ENCODE data around the gene CTSW.
A peak's percentile ranks its signal among the peaks of the same experiment; 100 is the strongest.

CTSW gene

DNA sequence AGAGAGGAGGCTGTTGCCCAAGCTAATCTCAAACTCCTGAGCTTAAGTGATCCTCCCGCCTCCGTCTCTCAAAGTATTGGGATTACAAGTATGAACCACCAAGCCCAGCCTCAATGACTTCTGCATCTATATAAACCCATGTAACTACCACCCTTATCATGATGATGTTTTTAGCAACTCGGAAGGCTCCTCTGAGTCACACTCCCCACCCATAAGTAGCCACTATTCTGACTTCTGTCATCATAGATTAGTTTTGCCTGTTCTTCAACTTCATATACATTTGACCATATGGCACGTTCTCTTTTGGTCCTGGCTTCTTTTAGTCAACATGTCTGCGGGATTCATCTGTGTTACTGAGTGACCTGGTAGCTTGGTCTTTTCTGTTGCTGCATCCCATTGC, 27.0 kb downstream of the CTSW start:
- peak; percentile 89 for DNase-seq

DNA sequence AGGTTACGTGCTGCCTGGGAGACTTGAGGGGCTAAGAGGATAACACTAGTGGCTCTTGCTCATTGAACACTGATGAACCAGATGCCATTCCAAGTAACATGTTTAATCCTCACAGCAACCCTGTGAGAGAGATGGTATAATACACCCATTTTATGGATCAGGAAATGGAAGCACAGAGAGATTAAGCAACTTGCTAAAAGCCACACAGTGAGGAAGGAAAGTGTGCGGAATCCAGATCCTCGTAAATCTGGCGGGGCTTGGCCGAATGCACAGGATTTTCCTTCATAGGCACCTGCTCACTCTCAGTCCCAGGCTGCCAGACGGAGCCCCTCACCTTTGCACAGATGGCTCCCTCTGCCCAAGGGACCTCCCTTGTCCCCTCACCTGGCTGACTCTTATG, 28.2 kb downstream of the CTSW start:
- no peak for DNase-seq

DNA sequence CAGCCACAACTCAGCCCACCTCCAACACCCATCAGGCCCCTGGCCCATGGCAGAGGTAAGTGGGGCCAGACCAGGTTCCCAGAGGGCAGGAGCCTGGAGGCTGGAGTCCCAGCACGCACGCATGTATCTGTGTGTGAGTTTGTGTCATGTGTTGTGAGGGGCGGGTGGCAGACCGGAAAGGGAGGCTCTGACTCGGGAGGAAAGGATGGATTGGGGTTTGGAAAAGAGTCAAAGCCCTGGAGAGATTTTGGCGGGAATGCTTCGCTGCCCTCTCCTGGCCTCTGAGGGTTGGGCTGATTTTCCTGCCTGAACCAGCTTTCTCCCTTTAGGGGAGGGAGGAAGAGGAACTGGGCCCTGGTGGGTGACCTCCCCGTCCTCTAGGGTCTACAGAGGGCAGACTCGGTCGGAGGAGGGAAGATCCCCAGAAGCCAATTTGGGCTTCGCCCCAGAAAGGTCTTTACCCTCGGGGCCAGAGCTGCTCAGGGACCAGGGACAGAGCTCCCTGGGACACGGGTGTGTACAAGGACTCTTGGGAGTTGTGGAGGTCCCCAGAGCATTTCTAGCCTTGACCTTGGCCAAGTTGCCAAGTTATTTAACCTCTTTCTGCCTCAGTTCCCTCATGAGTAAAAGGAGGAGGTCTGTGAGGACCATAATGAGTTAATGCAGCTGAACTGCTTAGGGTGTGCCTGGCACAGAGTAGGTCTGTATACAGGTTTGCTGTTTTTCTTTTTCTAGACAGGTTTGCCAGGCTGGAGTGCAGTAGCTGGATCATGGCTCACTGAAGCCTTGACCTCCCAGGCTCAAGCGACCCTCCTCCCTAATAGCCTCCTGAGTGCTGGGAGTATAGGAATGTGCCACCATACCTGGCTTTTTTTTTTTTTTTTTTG, 32.3 kb downstream of the CTSW start:
- DNase-seq = peak; percentile 58

DNA sequence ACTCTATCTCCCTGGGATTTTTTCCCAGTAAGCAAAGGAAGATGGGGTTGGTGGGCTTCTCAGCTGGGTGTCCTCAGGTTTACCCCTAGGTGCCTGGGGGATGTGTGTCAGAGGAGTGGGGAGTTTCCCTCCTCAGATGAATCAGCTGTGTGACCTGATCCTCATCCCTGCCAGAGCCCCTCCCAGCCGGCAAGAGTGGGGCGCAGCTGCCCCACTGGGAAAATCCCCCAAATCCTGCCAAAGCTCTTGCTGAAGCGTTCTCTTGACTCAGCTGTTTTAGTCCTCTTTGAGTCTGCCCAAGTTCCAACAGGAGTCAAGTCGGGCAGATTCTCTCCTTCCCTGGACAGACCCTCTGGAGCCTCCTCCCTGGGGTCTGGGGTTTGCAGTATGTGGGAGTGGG, 33.2 kb downstream of the CTSW start:
- DNase-seq = no peak

DNA sequence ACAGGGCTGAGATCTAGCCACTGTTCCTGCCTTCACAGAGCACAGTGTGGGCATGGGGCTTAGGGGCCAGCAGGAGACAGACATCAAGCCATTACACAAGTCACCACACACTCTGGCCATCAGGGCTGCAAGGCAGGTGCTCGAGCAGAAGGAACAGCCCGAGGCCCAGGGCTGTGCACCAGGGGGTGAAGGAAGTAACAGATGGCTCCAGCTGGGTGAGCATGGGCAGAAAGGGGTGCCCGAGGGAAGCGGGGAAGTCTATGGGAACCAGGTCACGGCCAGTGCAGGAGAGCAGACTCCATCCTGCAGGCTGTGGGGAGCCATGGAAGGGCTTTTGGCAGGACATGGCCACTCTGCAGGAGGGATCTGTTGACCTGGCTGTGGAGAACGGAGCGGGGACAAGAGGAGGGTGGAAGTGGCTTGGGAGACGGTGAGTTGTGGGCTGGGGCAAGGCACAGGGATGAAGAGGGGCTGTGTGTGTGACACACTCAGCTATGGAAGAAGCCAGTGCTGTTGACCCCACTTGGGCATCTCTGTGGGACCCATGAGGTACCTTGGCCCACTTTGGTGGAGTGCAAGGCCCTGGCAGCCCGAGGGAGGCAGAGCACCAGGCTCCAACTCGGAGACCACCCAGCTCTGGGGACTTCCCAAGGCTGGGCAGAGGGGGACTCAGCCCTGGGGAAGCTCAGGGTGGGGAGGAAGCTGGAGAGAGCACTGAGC, 35.6 kb downstream of the CTSW start:
- DNase-seq = no peak

DNA sequence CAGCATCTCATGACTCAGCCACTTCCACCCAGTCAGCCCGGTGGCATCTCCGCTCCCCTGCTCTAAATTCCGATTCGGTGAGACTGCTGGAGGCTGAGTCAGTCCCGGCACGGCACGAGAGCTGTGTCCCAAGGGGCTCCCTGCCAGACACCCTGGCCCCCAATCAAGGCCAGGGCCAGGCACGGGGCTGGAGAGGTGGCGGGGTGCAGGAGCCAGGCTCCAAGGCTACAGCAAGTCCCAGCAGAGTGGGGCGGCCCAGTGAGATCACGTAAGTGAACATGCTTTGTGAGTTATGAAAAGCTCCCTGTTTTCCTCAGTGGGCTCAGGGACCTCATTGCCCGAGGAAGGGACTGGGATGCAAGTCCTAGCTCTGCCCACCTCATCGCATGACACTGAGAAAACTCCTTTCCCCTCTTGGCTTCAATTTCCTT, 36.2 kb downstream of the CTSW start:
- DNase-seq = peak; percentile 46

DNA sequence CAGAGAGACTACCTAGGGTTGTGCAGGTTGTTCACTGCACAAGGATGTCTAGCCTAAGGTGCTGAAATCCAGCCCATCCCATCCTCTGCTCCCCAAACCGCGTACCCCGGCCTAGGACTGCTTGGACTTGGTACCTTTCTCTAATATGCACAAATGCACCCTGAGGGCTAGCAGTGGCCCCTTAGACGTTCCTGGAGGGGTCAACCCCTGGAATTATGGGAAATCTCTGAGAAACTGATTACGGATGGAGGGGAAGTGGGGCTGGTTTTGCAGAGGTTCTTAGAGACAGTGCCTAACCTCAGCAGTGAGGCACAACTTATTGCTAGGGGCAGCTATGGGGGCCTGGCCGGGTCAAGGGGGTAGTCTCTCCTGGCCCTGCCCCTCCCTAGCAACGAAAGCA, 36.8 kb downstream of the CTSW start:
- no peak for DNase-seq

DNA sequence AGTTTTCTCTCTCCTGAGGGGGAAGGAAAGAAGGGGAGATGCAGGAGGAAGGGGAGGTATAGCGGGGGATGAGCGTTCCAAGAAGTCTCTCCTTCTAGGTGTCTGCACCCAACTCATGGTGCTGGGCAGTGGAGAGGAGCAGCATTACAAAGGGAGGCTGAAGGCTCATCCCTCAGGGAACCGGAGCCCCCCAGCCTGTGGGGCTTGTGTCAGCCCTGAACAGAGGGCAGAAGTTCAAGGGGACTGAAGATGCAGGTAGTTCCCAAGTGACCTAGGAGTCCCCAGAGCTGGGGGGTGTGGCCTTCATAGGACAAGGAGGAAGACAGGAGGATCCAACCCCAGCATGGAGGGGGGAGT, 37.4 kb downstream of the CTSW start:
- DNase-seq = no peak

DNA sequence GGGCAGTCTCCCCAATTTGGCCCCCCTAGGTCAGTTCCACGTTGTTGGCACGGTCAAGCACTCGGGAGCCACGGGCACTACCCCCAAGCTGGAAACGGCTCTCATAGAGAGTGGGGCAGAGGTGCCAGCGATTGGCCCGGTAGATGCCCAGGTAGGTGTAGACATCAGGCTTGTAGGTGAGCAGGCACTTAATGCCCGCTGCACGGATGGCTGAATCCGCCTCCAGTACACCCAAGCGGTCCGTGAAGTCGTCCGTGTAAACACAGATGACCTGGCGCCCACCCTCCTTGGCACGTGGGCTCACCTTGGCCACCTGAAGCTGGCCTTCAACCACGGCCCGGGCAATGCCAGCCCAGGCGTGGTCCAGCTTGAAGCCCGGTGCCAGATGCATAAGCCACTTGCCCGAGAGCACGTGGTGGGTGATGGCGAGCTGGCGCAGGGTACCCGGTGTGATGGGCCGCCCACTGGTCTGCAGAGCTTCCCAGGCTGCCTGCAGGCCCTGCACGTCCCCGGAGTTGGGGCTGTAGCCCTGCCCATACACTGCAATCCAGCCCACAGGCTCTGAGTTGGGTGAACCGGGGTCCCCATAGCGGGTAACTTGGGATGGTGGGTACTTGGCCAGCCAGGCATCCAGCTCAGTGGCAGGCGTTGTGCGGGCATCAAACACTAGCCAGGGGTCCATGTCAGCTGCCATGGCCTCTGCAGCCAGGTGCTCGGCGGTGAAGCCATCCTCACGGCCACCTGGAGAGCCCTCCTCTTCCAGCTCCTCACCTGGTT, 38.0 kb downstream of the CTSW start:
- no peak for DNase-seq

DNA sequence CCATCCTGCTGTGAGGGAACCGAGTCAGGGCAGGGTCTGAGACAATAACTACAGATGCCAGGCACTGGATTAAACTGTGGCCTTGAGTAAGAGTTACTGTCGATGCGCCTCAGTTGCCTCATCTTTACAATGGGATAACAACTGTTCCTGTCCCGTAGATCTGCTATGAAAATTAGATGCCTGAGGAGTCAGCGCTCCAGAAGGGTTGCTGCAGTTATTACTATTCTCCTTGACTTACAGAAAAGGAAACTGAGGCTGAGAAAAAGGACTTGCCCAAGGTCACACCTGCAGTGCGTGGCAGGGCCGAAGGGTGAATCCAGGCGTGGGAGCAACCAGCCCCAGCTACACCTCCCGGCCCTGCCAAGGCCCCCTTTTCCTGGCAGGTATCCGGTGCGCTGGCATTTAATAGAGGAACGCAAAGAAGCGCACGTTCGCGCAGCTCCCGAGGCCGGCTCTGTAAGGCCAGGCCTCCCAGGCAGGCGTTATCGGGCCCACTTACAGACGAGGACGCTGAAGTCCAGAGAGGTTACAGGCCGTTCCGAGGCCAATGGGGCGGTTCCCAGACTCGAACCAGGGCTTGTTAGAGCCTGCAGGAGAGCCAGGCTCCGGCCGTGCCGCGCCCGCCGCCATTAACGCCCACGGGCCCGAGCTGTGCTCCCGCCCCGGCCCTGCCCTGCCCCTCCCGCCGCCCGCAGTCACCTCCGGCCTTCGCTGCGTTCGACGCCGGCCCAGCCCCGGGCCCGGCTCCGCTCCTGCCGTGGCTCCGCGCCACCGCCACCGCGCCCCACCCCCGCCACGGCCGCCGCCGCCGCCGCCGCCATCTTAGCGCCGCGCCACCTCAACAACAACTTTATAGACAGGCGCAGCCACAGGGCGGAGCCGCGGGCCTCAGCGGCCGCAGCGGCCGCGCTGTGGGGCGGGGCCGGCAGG, 38.8 kb downstream of the CTSW start, which contains the start of gene C11orf68:
C11orf68 (minus strand) TSS at position 852 of the 930 bp plus-strand sequence; CDS start at position 821, 31 bp downstream.
- DNase-seq = peak; percentile 59

DNA sequence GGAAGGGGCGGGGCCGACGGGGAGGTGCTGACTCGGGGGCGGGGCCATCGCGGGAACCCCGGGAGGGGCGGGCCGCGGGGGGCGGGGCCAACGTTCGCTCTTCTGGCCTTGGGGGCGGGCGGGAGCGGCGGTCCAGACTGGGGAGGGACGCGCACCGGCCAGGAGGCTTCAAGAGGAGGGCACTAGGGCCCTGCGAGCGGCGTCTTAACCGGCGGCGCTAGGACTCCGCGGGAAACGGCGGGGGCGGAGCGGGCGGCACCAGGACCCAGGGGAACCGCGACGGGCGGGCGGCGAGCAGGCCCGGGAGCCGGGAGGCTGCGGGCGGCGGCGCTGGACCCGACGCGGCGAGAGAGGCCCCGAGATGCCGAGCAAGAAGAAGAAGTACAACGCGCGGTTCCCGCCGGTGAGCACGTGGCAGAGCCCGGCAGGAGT, 39.5 kb downstream of the CTSW start, which contains the start of gene DRAP1:
DRAP1 (plus strand) TSS at position 286 of the 432 bp plus-strand sequence; CDS start at position 362, 76 bp downstream.
- DNase-seq = peak; percentile 97

DNA sequence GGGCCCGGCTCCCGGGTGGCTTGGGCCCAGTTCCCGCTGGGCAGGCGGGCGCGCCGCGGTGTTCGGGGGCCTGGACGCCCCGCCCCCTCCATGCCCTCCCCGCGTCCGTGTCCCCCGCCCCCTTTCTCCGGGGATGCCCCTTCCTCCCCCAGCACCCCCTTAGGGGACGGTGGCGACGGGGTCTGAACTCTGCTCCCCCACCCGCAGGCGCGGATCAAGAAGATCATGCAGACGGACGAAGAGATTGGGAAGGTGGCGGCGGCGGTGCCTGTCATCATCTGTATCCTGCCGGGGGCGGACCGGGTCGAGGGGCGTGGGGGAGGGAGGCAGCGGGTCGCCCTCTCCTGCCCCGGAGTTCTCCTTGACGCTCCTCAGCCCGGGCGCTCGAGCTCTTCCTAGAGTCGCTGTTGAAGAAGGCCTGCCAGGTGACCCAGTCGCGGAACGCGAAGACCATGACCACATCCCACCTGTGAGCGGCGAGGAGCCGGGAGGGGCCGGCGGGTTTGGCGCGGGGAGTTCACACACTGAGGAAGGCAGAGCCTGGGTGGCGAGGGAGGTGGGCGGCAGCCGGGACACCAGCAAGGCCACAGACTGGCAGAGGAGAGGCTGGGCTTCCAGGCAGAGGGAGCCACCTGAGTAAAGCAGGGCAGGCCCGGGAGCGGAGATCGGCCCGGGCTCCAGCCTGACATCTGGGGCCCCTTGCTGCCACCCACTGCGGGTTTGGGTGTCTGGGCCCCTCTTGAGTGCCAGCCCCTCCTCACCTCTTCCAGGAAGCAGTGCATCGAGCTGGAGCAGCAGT, 40.1 kb downstream of the CTSW start:
- DNase-seq = peak; percentile 29

DNA sequence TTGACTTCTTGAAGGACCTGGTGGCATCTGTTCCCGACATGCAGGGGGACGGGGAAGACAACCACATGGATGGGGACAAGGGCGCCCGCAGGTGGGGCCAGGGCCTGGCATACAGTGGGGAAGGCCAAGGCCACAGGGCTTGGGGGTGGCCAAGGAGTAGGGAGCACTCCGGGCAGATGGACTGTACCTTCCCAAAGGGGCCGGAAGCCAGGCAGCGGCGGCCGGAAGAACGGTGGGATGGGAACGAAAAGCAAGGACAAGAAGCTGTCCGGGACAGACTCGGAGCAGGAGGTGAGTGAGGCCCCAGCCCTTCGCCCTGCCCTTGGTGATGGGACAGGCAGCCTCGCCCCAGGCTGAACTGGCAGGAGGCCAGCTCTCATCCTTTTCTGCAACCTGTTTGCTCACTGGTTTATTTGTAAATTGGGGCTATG, 40.8 kb downstream of the CTSW start:
- DNase-seq = peak; percentile 46

DNA sequence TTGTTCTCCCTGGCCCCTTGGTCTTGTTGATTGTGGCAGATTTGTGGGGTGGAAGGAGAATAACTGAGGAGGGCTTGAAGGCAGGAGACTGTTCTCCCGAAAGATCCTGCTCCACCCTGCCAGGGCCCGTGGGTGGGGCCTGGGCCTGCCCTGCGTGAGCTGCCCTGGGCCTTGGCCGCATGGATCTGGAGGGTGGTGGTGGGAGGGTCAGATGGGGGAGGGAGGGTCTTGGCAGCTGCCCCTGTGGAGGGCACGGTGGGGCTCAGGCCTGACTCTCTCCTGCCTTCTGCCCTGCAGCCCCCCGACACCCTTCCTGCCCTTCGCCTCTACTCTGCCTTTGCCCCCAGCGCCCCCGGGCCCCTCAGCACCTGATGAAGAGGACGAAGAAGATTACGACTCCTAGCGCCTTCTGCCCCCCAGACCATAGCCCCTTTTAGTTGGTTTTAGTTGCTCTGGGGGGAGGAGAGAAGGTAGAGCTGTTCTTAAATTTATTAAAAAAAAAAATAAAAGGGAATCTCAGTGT, 41.5 kb downstream of the CTSW start:
- no peak for DNase-seq

DNA sequence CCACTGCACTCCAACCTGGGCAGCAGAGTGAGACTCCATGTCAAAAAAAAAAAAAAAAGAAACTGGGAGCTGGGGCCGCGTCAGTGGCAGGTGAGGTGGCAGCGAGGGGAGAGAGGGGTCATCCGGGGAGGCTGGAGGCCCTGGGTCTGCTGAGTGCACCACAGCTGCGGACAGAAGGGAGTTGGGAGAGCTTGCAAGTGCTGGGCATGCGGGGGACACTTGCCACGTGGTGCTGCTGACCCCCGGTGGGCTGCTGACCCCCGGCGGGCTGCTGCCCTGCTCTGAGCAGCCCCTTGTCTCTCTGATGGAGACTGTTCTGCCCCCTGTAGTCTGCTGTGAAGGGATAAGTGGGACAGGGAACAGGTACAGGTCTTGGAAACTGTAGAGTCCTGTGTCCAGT, 42.2 kb downstream of the CTSW start:
- no peak for DNase-seq

DNA sequence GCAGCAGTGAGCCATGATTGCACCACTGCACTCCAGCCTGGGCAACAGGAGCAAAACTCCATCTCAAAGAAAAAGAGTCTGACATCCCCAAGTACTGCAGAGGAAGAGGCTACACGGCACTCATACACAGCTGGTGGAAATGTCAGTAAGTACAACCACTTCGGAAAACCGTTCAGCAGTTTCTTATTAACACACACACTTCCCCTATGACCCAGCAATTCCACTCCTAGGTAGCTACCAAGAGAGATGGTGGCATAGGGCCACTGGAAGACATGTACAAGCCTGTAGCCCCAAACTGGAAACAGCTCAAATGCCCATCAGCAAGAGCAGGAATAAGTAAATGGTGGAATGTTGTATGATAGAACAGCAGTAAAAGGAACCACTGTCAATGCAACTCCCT, 42.9 kb downstream of the CTSW start:
- no peak for DNase-seq

DNA sequence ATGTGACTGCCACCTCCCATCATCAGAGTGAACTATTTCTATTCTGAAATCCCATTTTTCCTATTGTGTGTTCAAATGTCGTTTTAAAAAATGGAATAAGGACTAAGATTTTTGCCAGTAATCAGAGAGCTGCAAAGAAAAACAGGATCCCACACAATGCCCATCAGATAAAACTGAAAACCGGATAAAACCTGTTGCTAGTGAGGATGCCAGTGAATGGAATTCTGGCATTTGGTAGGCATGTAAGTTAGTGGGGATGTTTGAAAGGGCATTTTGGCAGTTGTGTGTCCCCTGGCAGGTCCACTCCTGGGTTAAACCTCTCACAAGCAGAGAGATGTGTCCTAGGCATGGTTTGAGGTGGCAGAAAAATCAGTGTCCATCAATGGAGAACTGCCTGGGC, 45.8 kb downstream of the CTSW start:
- no peak for DNase-seq

DNA sequence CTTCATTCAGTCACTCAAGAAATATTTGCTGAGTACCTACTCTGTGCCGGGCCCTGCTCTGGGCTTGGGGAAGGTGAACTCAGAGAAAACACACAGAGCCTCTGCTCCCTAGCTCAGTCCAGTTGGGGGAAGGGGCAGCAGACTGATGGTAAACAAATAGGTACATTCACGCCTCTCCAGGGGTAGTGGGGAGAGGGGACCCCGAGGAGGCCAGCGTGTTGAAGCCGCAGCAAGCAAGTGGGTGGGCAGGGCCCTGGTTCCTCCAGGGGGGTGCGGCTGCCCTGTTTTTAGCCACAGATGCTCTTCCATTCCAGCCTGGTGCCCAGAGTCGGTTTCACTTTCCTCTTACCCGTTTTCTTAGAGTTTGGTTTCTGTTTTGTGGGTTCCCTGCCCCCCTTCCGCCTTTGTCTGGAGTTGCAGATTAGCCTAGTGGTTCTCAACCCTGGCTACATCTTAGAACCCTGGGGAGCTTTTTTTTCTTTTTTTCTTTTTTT, 48.3 kb downstream of the CTSW start:
- peak; percentile 95 for DNase-seq

DNA sequence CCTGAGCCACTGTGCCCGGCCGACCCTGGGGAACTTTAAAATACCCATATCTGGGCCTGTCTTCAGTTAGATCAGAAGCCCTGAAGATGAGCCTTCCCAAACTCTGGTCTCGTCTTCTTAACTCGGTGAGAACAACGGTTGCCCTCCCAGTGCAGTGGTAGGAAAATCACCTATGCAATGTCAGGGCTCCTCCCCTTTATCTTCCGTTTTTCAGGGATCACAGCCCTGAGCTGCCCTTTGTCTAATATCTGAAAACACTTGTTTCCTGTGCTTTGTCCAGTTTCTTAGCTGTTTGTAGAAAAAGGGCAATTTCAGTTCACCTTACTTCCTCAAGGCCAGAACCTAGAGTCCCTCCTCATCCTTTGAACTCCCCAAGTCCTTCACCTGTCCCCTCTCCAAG, 49.0 kb downstream of the CTSW start:
- DNase-seq = peak; percentile 73

DNA sequence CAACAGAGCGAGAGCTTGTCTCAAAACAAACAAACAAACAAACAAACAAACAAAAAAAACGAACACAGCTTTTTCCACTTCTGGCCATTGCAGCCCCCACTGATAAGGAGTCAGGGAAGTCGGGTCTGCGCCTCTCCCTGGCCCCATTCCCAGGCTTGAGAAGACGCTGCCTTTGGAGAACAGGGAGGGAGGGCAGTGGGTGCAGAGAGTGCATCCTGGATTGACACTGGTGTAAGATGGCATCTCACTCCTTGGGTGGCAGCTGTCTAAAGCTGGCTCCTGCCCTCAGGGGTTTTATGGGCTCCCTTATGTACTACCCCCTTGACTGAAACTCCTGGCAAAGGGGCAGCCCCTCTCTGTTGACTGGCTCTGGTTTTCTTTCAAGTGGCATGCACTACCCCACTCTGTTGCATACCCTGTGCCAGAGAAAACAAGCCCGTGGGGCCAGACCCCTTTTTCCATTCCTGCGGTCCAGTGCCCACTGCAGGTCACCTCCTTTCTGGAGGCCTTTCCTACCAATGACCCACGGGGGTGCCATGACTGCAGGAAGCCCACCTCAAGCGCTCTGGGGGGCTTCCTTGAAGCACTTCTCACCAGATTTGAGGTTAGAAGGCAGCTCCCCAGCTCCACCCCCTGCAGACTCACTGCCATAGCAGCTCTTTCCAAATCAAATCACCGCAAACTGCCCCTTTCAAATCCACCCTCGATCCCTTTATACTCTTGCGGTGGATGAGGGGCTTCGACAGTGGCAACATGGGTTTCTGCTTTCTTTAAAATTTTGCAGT, 52.3 kb downstream of the CTSW start:
- no peak for DNase-seq

Data from hematopoietic multipotent progenitor cell treated with erythropoietin and hydrocortisone succinate and interleukin-3 and kit ligand, for 8 days (in vitro differentiated cells).